CD4-positive, alpha-beta T cell treated with Interleukin-21 for 1 hour (primary cell): Measurements from ENCODE around the gene ACSL6.

Experiments
- DNase-seq: peaks from one replicate; pipeline ENCODE4 v3.0.0-alpha.2; 2020

Gene ACSL6

DNA sequence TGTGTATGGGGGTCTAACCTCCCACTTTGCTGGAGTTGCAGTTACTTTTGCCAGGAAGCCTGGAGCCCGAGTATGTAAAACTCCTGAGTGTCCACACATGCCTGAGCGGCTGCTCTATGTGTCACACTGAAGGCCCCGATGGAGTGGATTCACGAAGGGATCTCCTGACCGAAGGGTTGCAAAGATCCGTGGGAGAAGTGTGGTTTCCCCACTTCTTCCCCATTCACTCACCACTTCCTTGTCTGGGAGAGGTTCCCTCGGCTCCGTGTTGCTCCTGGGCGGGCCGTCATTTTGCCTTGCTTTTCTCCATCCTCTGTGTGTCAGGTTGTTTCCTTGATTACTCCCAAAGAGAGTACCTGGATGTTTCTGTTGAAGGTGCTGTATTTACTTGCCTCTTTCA, 32.7 kb upstream of the ACSL6 start:
- DNase-seq = no peak

DNA sequence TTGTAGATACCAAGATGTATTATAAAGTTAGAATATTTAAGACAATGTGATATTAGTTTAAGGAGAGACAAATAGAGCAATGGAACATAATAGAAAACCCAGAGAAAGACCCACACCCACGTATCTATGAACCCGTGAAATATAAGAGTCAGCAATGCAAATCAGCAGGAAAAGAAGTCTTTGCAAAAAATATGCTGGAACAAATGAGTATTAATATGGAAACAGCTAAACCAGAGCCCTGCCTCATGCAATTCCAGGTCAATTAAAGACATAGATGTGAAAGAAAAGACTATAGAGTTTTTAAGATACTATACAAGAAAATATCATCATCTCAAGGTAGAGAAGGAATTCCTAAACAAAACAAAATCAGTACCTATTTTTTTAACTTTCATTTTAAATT, 25.9 kb upstream of the ACSL6 start:
- no peak for DNase-seq

DNA sequence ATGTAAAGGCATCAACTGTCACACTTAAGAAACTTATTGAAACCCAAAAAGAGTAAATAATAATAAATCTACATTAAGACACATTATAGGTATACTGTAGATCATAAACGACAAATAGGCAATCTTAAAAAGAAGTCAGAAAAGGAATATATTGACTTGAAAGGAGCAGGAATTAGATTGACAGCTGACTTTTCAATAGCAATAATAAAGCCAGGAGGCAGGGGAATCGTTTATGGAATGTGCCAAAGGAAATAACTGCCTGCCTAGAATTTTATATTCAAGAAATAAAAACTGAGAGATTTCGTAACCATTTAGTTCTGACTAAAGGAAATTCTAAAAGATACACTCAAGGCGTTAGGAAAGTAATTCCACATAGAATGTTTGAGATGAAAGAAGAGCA, 21.7 kb upstream of the ACSL6 start:
- DNase-seq = no peak

DNA sequence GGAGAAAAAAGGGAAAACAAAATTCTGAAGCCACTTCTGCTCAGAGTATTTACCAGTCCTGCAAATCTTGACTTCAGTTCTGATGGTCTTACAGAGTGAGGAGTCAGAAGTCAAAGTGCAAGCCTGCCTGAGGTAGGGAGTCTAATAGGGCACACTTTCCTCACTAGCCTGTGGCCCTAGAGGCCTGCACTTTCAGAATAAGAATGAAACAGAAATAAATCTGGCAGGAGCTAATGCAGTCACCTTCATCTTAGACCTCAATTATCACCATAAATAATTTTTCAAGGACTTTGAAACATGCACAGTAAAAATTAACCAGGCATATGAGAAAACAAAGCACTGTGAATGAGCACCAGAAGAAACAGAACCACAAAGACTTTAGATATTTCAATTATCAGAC, 20.7 kb upstream of the ACSL6 start:
- no peak for DNase-seq

DNA sequence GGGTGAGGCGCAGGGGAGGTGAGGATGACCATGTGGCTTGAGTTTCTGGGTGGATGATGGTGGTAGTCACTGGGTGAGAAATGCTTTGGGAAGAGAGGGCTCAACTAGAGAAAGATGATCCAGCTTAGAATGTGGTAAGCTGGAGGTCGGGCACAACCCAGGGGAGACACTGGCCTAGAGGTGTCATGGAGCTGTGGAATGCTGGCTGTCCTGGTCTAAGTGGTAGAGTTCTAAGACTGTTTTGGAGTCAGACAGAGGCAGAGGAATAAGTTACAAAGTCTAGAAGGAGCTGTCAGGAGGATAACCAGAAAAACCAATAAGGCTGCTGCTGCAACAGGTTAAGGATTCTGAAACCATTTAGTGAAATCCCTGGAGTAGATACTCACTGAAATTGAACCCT, 19.2 kb upstream of the ACSL6 start:
- no peak for DNase-seq

DNA sequence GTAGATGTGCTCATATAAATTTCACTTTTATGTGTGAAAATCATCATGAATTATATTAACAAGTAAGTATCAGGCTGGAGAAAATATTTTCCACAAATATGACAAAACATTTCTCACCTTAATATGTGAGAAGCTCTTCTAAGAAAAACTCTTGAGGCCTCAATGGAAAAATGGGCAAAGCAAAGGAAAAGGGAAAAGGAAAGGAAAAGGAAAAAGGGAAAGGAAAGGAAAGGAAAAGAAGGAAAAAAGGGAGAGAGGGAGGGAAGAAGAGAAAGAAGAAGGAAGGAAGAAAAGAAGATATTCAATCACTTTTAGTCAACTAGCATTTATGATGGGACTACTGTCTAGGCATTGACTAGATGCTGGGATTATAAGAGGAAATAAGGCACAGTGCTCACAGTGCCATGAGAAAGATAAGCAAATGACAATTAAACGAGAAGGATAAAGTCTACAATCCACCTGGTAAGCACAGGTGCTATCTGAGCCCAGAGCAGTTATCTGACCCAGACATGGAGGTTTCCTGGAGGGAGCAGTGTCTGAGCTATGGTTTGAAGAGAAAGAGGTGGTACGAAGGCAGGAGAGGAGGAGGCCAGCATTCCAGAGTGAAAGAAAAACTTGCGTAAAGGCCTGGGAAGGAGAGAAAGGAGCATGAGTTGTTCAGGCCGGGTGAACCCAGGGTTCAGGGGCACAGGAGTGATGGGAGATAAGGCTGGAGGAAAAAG, 18.3 kb upstream of the ACSL6 start:
- no peak for DNase-seq

DNA sequence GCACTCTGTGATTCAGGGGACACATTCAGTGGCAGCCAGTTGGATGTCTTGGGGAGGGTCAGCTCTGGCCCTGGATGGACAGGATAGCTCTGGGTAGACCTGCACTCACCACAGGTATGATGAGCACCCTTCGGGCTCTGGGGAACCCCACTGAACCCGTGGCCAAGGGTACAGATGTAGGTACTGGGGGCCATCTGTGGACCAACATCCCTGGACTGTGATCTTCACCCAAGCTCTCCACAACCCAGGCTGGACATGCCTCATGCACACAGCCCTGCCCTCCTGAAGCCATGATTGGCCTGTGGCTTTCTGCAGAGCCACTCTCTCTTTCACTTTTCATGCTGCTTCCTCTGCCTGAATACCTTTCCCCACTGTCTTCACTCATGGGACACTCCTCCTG, 15.6 kb upstream of the ACSL6 start:
- DNase-seq = no peak

DNA sequence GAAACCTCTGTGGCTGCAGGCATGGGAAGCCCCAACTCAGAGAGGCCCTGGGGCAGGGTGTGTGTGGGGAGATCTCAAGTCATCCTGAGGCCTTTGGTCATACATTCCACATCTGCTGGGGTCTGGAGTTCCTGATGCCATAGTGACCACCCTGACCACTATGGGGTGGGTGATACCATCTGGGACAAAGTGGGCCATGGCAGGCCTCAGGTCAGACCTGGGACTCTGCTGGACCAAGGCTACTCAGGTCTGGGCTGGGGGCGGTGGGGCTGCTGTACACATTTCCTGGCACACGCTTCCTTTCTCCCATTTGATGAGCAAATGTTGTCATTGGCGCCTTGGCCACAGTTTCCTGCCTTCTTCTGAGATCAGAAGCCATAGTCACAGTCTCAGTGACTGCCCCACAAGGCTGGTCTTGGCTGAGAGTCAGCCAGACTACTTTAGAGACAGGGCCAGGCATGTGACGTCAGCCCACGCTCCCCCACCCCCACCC, 15.1 kb upstream of the ACSL6 start:
- peak; percentile 77 for DNase-seq

DNA sequence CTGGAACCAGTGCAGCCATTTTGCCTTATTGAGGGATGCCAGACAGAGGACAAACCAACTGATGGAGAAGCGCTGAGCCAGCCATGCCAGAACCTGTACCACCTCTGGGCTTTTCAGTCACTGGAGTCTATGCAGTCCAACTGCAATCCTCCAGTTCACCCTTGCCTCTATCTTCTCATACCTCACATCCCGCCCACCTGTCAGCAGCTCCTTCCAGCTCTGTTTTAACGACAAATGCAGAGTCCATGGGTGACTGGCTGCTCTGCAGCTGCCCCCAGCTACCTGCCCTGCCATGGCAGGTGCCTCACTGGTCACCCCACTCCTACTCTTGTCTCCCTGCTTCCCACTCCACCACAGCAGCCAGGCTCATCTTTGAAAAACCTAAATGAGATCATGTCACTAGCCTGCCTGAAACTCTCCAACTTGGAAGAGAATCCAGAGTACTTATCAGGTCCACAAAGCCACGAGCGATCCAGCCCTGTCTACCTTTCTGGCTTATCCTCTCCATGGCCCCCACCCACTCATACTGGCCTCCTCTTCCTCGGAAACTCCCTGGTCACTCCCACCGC, 14.0 kb upstream of the ACSL6 start:
- no peak for DNase-seq

DNA sequence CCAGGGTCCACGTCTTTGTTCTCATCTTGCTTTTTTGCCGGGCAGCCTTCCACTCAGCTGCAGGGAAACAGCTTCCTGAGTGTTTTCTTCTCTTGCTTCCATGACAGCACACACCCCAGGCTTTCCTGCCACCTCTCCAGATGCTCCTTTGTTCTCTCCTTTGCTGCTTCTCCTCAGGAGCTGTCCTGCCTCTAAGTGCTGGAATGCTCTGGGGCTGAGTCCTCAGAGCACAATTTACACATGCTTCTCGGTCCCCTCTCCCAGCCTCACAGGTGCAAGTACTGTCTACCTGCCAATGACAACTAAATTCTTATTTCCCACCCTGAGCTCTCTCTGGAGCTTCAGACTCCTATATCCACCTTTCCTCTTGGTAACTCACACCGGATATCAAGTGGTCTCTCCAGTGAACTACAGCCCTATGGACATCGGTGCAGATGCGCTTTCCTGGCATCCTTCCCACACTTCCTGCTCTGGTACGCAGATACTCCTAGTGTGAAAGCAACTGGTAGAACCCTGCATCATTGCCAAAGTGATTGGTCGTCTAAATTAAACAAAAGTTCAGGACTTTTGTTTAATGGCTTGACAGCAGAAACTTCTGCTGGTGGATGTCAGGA, 13.4 kb upstream of the ACSL6 start:
- no peak for DNase-seq

DNA sequence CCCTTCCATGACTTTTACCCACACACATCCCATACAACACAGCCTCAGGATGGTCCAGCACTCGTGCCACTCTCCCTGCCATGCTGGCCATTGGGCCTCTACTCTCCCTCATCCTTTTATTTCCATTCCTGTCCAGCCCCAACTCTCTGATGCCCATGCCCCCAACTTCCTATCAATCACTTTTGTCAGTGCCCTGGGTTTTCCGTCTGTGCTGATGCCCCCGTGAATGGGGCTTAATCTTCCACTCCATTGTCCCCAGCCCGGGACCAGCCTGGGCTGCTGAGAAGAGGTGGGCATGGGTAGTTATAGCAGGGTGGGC, 12.6 kb upstream of the ACSL6 start:
- no peak for DNase-seq

DNA sequence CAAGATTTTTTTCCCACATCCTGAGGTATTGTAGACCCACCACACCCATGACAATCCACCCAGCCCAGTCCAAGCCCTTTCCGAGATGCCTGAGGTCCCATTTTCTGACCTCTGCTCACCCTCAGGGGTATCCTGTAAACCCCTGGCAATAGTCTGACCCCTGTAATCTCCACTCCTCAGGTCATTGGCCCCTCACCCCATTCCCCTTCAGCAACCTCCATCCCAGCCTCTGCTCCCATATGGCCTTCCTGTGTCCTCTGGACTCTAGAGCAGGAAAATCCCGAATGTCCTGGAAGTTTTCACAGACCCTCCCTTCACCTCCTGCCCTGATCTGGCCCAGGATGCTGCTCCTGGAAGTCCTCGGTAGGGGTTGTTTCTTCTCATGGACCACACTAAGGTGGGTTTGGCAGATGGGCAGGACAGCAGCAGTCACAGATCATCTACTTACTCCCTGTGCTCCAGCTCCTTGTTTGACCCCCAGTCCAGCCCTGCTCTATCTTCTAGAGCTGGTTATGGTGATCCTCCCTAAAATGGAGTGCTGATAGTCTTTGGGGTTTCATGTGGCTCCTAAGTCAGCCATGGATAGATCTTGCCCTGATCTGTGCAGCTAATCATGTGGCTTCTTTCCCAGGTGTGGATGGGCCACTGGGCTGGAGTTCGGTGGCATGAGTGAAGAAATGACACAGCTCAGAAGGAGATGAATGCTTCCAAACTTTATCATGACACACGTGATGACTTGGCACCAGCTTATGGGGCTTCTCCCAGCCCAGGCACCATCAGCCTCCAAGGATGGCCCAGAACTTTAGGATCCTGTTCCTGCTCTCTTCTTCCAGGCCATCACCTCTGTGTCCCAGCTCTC, 12.0 kb upstream of the ACSL6 start:
- DNase-seq = no peak

DNA sequence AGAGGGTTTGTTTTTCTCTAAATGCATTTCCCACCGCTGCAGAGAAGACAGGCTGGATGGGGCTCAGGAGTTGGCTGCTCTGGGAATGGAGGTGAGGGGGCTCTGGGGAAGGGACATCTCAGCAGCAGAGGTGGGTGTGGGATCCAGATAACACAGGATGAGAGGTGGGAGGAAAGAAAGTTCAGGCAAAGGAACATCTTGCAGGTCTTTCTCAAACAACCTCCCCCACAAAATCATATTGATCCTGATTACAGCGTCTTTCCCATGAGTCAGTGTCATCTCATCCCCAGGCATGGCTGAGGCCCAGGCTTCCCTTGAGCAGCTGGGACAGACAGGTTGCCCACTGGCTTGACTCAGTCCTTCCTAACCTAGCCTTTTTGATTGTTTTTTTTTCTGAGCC, 11.3 kb upstream of the ACSL6 start:
- DNase-seq = no peak

DNA sequence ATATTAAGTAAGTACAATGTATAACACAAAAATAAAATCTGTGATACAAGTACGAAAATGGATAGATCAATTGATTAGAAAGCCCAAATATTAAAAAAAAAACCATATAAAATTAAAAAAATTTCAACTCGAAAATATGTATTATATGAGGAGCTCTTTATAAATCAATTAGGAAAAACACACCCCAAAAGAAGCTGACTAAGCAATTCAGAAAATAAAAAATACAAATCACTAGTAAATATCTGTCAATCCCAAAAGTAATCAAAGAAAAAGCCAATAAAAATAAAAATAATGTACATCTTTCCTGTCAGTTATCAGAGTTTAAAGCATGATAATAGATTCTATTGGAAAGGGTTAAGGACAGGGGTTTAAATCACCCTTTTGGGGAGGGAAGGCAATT, 10.2 kb upstream of the ACSL6 start:
- no peak for DNase-seq

DNA sequence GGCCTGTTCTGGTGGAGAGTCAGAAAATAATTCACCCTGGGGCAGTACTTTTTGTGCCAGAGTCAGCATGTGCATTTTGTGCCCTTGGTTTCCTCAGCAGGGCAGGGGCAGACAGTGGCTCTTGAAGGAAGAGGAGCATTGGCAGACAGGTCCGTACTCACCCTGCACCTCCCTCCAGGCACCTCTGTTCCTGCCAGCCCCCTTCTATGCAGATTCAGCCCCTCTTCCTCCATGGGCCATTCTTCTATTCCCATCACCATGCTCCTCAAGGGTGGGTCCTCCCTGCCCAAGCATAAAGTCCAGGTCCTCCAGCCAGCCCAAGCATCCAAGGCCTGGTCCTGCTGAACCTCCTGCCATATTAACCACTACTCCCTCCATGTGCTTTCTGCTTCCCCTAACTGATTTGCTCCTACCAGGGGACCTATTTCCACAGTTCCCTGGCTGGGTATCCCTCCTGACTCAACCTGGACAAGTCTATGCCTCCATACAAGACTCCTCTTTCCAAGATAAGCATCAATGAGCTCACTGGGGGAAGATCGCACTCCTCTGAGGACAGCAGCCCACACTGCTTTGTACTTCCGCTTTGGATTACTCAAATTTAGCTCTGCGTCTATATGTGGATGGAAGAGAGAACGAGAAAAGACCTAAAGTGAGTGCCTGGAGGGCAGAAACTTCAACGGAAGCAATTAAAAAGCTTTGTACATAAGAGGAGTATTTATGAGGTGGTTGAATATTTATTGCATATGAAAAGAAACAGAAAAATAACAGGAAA, 9.3 kb upstream of the ACSL6 start:
- no peak for DNase-seq

DNA sequence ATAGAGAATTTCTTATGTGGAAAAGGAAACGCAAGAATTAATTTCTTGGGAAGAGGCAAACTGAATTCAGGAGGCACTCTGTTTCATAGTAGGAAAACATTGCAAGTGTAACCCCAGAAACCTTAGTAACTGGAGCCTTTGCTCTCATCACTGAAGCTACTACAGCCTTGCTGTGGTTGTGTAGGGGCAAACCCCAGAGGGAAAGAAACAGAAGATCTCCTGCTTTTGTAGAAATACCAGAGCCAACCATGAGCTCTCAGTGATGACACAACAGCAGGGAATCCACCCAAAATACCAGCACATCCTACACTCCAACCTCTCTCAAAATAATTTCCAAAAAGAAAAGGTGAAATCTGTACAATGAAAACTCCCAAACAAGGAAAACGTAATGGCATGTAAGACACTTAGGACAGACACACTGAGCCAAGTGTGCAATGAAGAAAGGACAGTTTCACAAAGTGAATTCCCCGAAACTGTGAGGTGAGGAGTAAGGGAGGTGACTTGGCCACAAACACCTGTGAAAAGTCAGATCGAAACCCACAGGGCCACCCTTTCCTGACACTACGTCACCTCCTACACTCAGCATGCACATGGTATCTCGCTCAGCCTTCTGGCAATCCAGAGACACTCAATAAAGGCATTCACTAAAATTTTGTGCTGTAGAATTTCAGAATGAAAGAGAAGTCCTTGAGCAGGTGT, 8.5 kb upstream of the ACSL6 start:
- DNase-seq = peak; percentile 86

DNA sequence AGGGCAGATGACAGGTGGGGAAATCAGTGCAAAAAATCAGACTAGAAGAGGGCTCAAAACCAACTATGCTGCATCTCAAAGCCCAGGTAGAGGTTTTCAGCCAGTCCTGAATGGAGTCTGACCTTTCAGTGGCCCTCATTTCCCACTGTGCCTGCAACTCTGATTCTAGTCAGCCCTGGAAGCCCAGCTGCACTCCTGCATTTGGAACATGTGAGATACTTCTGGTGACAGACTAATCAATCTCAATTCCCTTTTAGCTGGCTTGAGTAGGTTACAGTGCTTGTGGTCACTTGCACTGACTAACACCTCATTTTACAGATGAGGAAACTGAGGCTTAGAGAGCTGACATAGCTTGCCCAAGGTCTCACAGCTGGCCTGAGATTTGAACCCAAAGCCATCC, 7.9 kb upstream of the ACSL6 start:
- no peak for DNase-seq

DNA sequence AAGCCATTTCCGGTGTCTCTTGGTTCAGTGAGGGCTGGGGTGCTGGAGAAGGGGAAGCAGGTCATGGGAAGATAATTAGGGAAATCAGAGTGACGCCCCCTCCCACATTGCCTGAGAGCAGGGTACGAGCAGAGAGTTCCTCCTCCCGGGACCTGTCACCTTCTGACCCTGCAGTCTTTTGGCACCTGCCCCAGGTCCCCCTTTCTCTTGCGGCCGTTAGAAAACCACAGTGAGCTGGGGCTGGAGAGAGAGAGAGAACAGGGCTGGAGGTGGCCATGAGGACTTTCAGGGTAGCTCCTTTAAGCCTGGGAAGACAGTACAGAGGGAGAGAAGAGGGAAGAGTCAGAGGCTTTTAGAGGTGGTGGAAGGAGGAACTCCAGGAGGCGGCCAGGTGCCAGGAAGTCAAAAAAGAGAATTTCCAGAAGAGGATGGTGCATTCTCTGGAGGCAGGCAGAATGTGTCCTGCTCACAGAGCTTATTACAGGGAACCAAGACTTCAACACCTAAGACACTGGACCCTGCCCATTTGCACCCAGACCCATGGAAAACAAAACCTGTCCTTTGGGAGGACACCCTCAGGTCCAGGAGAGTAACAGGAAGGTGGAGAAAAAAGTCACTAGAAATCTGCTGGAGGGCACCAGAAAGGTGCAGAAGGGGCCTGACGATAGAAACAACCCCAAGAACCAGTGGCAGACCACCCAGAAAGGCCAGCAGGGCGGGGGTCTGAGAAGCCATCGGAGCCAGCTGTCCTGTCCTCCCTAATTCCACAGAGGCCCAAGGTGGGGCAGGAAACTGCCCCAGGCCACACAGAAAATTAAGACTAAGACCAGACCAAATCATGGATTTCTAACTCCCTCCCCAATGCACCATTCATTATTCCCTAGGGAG, 6.5 kb upstream of the ACSL6 start:
- DNase-seq = no peak

DNA sequence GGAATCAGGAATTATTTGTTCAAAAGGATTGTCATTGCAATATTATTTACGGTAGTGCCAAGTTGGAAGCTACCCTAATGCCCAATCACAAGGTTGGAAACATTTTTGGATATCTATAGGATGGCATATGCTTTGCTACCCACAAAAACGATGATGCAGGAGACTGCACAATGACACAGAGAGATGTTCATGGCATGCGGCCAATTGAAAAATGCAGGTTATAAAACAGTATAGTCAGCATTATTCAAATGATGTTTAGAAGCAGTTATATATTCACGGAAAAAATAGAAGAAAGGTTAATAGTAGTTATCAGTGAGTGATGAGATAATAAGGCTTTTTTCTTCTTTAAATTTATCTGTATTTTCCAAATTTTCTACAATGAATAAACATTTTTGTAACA, 5.9 kb upstream of the ACSL6 start:
- DNase-seq = no peak

DNA sequence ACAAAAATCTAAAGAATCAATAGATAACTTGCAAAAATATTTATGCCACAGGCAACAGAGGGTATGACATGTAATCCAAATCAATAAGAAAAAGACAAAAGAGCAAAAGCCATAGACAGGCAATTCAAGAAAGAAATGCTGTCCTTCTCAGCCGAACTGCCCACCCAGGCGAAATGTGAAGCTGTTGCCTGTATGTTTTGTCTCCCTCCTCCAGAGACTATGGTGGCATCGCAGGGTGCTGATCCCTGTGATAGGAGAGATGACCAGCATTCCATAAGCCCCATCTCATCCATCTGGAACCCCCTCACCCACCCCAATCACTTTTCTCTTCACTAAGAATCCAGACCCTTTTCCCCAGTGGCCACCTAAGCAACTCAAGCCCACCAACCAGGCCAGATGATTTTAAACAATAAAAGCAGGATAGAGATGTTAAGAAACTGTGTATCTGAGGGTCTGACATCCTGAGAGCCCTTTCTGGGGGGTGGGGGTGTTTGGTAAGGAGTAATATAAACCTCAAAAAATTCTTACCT, 5.3 kb upstream of the ACSL6 start:
- no peak for DNase-seq

DNA sequence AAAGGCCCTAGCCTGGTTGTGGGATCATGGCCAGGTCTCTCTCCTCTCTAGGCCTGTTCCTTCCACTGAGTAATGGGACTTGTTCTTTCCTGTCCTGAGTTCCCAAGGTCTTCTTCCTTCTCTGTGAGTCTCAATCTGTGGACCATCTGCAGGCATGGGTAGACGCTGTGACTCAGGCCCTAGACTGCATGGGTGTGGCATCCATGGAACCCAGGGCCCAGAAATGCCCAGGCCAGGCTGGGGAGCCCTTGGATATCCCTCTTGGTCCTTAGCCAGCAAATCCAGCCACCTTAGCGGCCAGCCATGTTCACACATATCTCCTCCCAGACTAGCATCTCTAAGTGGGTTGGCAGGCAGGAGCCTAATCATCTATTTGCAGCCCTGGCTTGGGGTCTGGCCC, 2.3 kb upstream of the ACSL6 start:
- no peak for DNase-seq
